CD4-positive, alpha-beta T cell treated with Interferon gamma for 1 hour (primary cell): ENCODE data around the gene SCAMP4.
"Not testable (repeated sequence)": the region's sequence is repeated elsewhere in the genome, so short reads cannot be mapped to it uniquely, and the experiment has no call there.

ENCODE experiments used
- DNase-seq: peaks from one replicate; pipeline ENCODE4 v3.0.0-alpha.2; 2020

The SCAMP4 gene

DNA sequence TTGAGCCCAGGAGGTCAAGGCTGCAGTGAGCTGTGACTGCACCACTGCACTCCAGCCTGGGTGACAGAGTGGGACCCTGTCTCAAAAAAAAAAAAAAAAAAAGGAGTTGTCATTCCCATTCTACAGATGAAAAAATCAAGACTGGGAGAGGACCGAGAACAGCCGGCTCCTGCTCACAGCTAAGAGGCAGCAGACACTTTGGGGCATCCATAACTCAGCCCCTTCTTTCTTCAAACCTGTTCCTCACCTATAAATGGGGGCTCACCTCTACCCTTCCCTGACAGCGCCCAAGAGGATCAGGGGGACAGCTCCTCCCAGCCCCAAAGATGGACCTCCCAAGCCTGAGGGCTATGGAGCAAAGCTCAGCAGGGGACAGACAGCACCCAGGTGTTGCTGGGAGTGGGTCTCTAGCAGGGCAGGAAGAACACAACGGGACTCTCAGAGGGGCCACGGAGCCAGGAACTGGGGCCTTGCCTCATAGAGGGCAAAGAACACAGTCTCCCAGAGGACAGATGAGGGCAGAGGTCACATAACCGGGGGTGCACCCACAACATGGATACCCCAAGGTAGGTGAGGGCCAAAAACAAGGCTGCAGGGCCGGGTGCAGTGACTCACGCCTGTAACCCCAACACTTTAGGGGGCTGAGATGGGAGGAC lies 38.4 kb upstream of the SCAMP4 start:
- DNase-seq, result no peak

DNA sequence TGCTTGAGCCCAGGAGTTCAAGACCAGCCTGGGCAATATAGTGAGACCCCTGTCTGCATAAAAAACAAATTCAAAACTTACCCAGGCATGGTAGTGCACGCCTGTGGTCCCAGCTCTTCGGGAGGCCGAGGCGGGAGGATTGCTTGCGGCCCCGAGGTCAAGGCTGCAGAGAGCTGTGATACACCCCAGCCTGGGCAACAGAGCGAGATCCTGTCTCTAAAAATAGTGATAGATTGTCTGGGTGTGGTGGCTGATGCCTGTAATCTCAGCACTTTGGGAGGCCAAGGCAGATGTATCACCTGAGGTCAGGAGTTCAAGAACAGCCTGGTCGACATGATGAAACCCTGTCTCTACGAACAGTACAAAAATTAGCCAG lies 37.9 kb upstream of the SCAMP4 start:
- no peak for DNase-seq

DNA sequence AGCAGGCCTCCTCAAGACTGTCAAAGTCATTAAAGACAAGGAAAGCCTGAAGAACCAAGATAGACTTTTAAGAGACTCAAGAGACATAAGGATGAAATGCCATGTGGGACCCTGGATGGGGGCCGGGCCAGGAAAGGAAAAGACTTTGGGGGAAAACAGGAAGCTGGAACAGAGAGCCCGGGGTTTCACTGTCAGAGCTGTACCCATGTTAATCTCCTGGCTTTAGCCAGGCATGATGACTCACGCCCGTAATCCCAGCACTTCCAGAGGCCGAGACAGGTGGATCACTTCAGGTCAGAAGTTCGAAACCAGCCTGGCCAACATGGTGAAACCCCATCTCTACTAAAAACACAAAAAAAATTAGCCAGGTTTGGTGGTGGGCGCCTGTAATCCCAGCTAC lies 36.2 kb upstream of the SCAMP4 start:
- DNase-seq, result no peak

DNA sequence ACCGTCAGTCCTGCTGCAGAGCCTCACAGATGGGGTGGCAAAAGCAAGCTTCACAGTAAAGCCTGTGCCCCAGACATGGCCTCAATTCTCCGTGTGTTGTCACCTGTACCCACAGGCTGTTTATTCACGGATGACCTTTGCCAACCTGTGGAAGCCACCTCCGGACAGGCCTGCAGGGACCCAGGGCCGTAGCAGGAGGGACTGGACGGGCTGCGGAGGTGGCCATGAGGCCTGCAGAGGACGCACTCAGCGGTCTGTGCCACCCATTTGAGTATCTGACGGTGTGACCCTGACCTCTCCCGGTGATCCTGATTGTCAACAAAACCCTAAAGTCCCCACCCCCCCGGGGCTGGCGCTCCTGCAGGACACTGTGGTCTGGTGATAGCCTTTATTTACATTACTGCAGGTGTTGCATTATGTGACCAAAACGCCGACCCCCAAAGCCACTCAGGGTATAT lies 34.0 kb upstream of the SCAMP4 start:
- DNase-seq, result no peak

DNA sequence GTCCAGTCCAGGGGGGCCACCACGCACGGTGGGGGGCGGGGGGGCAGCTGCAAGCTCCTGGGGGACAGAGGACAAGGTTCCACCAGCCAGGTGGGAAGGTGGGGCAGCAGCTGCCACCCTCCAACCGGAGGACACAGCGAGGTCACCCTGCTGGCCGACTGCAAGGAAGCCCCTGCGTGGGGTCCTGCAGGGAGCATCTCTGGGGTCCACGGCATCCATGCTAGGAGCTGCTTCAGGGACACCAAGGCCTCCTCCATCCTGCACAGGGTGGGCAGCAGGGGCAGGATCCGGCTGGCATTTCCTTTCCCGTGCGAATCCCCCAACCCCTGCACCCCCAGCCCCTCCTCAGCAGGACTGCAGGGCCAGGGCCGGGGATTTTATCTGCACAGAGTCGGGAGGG lies 33.6 kb upstream of the SCAMP4 start:
- DNase-seq, result no peak

DNA sequence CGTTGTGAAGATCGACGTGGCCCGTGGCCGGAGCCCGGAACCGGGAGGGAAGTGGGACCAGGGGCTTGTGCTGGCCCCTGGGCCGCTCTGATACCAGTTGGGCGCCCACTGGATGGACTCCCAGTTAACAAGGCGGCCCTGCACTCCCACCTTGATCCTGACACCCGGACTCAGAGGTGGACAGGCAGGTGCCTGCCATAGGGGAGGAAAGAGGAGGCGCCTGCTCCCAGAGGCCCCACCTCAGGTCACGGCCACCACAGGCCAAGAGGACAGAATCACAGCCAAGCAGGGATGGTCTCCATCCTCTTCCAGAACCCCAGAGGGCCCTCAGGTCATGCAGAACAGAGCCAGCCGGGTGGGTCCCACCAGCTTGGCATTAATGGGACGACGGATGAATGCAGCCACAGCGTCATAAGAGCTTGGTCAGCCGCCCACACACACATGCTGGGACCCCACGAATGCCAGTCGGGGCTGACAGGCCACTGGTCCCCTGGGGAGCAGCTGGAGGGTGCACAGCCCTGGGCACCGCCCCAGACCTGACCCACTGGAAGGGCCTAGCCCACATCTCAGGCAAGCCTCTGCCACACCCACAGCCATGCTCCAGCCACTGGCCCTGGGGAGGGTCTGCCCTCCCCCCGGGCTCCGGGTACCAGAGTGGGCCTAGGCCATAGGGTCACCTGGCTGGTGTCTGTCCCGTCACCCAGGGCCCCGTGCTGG lies 32.2 kb upstream of the SCAMP4 start:
- no peak for DNase-seq

DNA sequence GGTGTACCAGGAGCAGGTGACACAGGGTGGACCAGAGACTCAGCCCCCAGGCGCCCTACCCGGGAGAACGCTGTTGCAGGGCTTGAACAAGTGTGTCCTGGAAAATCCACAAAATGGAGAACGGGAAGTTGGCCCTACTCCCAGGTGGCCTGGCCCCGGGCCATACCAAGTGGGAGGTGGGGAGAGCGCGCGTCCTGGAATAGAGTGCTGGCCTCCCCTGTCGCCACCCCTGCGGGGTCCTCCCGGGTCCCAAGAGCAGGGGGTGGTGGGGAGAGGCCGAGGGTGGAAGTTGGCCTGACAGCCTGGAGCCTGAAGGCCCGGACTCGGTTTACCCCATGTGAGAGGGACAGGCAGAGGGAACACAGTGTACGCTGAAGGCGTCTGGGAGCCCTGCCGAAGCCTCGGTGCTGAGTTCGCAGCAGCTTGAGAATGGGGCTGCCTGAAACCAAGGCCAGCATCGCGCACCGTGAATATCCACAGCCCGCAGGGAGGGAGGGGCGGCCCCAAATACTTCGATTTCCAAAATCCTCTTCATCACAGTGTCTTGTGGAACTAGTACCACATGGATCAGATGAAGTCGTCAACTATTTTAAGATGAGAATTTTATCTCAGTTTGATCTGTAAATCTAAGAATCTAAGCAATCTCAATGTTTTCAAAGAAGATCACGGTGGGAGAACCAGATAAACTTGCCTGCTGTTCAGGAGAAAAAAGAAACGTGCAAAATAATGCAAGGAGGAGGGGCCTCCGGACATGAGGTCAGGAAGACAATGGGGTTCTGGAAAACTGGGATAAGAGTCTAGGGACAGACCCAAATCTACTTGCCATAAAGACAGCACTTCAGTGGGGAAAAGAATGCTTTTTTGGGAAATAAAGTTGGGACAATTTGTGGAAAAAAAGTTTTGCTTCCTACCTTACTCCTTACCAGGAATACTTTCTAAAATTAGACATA lies 31.4 kb upstream of the SCAMP4 start:
- no peak for DNase-seq

DNA sequence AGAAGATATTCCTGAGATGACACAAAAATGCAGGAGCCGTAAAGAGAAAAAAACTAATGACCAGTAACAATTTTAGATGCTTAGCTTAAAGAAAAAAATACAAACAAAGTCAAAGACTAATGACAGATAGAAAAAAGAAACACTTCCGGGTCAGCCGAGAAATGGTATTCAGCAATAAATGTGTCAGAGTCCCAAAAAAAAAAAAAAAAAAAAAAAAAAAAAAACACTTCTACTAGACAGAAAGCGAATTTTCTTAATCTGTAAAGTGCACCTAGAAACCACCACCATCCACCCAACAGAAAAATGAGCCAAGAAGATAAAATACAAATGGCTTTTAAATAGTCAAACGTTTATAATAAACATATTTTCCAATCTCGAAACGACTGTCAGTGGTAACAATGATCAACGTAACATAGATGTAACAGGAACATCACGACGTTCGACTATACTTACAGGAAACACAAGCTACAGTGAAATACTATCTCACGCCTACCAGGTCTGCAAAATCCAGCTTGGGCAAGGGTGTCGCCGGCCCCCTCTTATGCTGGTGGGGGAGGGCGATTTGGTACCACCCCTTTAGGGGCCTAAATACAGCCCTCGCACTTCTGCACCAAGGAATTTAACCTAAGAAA lies 30.5 kb upstream of the SCAMP4 start:
- DNase-seq, result no peak

DNA sequence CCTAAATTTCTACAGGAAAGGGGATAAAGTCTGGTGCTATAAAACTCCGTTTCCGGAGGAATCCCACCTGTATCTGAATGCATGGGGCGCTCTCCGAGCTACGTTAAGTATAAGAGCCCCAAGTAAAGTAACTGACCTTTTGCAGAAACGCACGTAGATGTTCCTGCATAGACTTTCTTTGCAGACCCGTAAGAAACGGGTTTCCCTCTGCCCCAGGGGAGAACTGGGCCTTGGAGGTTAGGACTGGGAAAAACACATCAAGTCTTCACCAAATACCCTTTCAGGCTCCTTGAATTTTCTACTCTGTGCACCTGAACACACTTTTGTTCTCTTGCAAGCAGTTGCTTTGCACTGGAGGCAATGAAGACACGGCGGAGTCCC lies 29.9 kb upstream of the SCAMP4 start:
- DNase-seq, result not testable (repeated sequence)

DNA sequence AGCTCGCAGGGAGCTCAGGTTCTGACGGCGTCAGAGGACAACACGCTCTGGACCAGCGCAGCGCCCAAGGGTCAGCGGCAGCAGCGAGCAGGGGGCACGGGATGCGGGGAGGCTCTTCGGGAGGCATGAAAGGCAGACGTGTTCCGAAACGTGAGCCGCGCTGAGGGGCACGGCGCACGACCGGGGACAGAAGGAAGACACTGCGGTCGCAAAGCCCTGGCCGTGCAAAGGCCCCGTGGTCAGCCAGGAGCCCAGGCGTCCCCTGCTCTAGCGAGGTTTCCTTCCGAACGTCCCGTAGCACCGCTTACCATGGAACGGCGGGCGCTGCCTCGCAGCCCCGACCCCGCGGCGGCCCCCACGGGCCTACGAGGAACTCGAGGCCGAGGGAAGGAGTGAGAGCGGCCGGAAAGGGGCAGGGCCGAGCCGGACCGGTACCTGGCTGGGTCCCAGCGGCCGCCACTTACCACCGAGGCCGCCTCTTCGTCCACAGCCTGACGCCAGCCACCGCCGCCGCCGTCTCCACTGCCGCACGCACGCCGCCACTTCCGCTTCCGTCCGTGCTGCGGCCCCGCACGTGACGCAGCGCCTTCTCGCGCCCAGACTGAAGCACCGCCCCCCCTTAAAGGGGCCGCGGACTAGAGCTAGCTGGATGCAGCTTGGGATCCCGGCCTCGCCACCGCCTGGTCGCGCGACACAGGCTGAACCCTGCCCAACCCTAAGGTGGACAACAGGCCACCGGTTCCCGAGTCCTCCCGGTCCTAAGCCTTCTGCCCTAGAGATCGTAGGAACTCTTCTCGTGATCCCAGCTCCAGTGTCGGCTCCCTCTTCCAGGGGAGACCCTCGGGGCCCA lies 29.3 kb upstream of the SCAMP4 start:
- DNase-seq, result peak; percentile 86

DNA sequence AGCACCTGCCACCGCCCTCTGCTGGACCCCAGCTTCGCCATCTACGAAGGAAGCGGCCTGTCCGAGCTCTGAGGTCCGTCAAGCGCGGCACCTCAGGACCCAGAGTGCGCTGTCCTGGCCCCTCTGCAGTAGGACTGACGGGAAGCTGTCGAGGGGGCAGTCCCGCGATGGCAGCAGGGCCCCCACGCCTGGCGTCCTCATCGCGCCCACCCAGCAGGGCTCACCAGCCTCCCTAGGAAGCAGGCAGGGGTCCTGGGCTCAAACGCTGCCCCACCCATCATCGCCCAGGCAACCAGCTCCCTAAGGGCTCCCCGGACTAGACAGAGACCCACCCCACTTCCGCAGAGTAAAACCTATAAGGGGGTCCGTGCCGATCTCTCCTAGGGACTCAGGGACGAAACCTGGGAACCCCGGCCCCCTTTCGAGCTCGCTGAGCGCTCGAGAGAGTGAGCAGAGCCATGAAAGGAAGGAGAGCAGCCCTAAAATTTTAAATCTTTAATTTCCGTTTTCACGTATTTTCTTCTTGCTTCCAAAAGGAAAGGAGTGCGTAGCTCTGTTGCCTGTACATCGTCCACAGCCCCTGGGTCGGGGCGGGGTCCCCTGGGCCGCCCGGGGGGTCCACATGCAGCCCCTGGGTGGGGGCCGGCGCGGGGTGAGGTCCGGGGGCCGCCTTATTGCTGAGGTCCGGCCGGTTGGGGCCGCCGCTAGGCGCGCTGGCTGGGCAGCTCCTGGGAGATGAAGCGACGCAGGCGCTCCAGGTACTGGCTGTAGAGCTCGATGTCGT lies 28.5 kb upstream of the SCAMP4 start:
- not testable (repeated sequence) for DNase-seq

DNA sequence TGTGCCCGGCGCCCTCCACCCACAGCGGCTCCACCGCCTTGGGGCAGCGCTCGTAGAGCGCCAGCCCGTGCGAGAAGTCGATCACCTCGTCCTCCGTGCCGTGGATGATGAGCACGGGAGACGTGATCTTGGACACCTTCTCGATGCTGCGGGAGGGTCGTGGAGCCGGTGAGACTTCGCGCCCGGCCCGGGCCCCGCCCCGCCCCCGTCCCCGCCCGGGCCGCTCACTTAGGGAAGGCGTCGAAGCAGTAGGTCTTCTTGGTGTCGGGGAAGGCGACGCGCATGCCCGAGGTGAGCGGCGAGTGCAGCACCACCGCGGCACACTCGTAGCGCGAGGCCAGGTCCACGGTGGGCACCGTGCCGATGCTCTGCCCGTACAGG lies 27.9 kb upstream of the SCAMP4 start:
- not testable (repeated sequence) for DNase-seq

DNA sequence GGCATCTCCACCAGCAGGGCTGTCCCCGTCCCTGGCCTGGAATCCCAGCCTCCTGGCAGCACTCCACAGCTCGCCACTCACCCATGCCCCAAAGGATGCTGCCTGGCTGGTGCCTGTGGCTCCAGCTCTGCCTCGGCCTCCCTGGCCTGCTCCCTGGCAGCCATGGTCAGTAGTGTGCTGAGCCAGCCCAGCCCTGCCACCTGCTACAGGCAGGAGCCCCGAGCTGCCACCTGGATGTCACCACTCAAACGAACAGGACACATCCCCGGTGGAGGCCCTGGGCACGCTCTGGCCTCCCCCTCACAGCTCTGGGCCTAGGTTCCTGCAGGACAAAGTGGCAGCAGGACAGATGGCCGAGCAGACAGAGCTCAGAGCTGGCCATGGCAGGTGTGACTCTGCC lies 26.6 kb upstream of the SCAMP4 start:
- not testable (repeated sequence) for DNase-seq

DNA sequence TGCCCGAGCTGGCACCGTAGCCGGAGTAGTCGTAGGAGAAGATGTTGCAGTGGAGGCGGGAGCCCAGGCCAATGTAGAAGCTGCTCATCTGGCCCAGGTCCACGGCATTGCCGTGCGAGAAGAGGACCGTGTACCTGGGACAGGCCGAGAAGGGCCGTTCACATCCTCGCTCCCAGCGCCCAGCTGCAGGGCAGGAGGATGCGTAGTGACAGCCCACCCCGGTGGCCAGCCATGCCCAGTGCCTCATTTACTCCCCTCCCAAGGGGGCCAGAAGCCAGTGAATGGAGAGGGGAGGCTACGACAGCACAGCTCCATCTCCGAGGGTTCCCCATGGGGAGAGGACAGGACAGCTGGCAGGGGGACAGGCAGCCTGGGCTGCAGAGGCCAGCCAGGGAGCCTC lies 25.2 kb upstream of the SCAMP4 start:
- DNase-seq, result not testable (repeated sequence)

DNA sequence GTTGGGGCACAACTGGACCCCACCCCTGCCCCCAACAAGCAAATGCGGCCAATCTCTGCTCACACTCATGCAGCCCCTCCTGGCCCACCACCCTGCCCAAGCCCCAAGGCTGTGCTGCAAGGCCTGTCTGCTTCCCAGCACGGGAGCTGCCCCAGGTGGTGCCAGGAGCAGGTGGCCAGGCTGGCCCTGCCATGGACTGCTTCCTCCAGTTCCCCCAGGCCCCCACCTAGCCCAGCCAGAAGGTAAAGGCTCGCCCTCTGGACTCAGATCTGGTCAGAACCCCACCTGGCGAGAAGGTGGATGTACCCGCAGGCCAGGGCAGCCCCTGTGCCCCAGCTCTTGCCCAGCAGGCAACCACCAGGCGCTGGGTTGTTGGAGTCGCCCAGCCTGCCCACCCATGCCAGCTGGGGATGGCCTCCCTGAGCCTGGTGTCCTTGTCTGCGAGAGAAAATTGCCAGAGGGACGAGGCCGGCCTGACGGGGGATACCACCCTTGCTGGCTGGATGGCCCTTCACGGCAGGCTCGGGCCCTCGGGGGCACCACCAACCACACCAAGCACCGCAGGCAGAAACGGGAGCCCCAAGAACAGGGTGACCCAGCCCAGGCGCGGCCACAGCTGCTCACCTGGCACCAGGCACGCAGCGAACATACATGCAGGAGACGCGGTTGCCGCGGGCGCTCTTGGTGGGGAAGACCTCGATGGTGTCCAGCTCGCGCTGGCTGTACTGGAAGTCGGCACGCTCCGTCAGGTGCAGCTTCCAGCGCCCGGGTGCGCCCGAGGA lies 24.4 kb upstream of the SCAMP4 start:
- no peak for DNase-seq

DNA sequence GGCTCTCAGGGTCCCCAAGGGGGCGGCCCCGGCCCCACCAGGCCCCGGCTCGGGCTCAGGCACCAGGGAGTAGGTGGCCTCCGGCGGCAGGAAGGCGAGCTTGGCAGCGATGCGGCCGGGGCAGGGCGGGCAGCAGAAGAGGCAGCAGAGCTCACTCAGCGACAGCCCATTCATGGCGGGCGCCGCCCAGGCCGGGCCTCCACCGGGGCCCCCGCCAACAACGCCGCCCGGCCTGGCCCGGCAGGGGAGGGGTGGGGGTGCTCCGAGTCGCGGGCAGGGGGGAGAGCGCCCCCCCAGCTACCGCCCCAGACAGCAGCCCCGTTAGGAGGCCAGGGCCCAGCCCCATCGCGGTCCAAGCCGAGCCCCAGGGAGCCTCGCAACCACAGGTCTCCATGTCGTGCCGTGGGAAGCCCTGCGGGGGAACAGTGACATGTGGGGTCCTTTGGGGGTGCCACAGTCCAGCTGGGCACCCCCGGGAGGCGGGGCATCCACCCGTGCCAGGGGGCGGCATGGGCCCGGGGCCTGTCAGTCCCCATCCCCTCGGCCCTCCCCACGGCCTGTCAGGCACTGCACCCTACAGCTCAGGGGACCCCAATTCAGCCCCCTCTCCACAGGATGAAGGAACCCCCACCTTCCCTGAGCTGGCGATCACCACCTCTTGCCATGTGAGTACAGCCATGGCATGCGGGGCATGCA lies 23.7 kb upstream of the SCAMP4 start:
- not testable (repeated sequence) for DNase-seq

DNA sequence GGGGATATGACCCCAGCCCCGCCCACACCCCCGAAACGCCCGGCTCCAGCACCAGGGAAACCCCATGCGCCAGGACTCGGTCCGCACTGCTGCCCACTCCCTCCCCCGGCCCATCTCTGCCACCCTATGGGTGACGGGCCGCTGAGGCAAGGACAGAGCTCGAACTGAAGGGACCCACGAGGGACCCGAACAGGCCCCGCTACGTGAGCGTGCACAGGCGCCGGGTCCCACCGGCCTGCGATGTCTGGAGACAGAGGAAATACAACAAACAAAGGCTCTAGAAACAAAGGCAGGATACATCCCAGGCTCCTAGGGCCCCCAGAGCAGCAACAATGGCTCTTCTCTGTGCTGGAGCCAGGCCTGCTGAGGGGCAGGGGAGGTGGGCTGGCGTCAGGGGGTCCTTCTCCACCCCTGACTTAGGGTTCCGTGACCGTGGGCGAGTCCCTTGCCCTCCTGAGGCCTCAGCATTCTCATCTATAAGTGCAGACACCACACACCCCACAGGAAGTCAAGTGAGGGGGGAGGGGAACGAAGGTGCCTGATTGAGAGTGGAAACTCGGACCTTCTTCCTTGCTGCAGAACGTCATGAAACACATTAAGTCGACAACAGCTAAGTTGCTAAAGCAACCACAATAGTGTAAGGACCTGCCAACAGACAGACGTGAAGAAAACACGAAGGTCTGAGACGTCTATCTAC lies 23.0 kb upstream of the SCAMP4 start:
- peak; percentile 85 for DNase-seq

DNA sequence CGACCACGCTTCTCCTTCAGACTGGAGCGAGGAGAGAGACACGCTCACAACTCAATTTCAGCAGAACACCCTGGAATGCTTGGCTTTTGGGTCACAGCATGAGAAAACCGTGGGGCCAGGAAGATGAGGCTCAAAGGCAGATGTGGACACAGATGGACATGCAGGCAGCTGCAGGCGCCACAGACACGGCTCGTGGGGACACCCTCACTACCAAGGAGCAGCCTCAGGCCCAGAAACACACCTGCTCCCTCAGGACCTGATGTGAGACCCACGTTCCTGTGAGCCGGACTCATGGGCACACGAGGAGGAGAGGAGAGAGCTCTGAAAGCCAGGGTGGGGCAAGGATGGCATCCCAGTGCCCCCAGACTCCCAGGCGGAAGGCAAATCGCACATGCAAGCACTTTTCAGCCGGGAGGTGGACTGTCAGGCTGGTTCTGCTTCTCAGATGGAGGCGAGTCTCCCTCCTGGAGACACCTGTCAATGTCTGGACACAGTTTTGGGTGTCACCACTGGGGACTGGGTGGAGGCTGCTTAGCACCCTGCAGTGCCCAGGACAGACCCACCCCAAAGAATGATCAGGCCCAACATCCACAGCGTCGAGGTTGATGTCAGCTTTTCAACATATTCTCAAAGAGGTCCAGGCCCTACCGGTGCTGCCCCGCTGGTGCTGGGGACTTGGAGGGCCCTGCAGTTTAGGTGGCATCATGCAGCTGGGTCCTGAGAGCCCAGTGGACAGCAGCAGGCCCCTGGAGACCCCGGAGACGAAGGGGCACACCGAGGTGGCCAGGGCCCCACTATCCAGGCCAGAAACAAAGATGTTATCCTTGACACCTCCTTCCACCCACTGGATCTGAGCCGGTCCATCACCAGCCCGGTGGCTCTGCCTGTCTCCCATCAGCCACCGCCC lies 22.2 kb upstream of the SCAMP4 start:
- no peak for DNase-seq
